Measurements from ENCODE around the gene ZNF331.

The ZNF331 gene

DNA sequence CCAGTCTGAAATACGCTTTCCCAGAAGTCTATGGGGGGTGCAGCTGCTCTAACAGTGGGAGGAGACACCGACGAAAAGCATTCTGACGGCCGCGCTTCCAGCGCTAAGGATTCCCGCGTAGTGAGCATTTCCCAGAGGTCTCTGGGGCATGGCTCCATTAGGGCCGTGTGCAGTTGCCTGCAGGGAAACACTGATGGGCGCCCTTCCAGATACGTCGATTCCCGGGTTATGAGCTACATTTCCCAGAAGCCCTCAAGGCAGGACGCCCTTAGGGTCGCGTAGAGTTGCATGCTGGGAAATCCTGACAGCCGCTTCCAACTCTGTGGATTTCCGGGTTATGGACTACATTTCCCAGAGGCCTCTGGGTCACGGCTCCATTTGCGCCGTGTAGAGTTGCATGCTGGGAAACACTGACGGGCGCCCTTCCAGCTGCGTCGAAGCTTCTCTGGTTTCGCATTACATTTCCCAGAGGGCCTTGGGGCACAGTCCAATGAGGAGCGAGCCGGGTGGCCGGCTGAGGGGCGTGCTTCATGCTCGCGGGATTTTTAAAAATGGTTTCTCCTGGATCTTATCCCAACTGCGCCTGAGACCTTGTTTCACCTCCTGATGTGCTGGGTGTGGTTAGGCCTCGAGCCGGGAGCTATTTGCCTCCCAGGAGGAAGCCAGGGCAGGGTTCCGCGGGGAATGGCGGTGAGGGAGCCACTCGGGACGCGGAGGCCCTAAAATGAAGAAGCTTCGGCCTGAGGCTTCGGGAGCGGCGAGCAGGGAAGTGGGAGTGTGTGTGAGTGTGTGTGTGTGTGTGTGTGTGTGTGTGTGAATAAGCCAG, 17.2 kb upstream of the ZNF331 start:
- peak; percentile 42 to 65 (median 55) for DNase-seq (ENCODE audit: low read depth in 2 of 3, low spot score in 2 of 3)

- DNase-seq (ENCODE audit: low read depth in 2 of 3, low spot score in 2 of 3): no peak
These were observed 16.4 kb upstream of the ZNF331 start for GRCh38 chr19:53521373-53522202.

GRCh38 chr19:53525922-53526321, 12.0 kb upstream of the ZNF331 start:
- DNase-seq (ENCODE audit: low read depth in 2 of 3, low spot score in 2 of 3): no peak

- no peak for DNase-seq (ENCODE audit: low read depth in 2 of 3, low spot score in 2 of 3)
These were observed 7.3 kb upstream of the ZNF331 start for GRCh38 chr19:53530622-53531021.

- no peak for DNase-seq (ENCODE audit: low read depth in 2 of 3, low spot score in 2 of 3)
These were observed 6.5 kb upstream of the ZNF331 start for GRCh38 chr19:53531457-53531856.

DNA sequence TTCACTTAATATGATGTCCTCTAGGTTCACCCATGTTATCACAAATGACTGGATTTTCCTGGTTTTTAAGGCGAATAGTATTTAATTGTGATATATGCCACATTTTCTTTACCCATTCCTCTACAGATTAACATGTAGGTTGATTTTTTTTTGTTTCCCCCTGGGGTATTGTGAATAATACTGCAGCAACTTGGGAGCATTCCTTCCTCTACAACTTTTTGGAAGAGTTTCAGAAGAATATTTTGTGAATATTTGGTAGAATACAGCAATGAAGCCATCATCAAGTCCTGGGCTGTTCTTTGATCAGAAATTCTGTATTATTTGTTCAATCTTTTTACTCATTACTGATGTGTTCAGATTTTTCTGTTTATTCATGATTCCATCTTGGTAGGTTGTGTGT, 5.6 kb upstream of the ZNF331 start:
- no peak for DNase-seq (ENCODE audit: low read depth in 2 of 3, low spot score in 2 of 3)

DNA sequence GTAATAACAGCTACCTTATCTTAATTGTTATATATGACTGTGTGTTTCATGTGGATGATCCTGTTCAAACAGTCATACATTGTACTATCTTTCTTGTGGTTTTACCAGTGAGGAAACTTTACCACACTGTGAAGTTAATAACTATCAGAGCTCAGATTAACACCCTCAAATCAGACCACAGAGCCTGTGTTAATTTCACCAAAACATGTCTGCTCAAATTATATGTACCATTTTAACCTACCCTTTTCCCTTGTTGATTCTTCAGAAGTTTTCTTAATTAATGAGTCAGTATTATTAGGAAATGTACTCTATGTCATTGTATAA, 1.8 kb upstream of the ZNF331 start:
- DNase-seq (ENCODE audit: low read depth in 2 of 3, low spot score in 2 of 3): no peak

GRCh38 chr19:53537121-53537520, 824 bp upstream of the ZNF331 start:
- no peak for DNase-seq (ENCODE audit: low read depth in 2 of 3, low spot score in 2 of 3)

- DNase-seq (ENCODE audit: low read depth in 2 of 3, low spot score in 2 of 3): no peak
These were observed 599 bp downstream of the ZNF331 start for GRCh38 chr19:53538378-53539109.

GRCh38 chr19:53540091-53540490, 2.1 kb downstream of the ZNF331 start:
- no peak for DNase-seq (ENCODE audit: low read depth in 2 of 3, low spot score in 2 of 3)

- no peak for DNase-seq (ENCODE audit: low read depth in 2 of 3, low spot score in 2 of 3)
These were observed 4.0 kb downstream of the ZNF331 start for GRCh38 chr19:53541971-53542370.

GRCh38 chr19:53545271-53546065, 7.5 kb downstream of the ZNF331 start:
- DNase-seq (ENCODE audit: low read depth in 2 of 3, low spot score in 2 of 3): no peak

DNA sequence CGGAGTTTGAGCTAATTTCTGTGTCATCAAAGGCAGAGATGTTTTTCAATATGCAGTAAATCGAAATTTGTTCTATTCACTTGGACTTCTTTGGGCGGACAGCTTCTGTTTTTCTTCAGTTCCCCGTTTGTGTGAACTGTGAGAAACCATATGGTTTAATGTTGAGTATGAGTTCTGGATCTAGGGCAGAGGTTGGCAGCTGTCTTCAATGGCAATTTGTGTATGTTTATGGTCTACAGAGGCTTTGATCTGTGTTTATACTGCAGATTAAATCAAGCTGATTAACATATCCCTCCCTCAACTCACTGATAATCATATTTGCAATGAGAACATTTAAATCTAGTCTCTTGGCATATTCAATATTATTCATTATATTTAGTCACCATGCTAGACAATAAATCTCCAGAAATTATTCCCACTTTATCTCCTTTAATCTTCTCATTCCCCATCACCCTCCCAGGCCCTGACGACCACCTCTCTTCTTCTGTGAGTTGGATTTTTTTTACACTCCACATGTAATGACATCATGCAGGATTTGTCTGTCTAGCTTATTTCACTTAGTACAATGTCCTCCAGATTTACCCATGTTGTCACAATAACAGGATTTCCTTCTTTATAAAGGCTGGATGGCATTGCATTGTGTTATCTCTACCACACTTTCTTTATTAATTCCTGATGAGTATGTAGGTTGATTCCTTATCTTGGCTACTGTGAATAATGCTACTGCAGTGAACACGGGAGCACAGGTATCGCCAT, 9.0 kb downstream of the ZNF331 start:
- DNase-seq (ENCODE audit: low read depth in 2 of 3, low spot score in 2 of 3): no peak

DNA sequence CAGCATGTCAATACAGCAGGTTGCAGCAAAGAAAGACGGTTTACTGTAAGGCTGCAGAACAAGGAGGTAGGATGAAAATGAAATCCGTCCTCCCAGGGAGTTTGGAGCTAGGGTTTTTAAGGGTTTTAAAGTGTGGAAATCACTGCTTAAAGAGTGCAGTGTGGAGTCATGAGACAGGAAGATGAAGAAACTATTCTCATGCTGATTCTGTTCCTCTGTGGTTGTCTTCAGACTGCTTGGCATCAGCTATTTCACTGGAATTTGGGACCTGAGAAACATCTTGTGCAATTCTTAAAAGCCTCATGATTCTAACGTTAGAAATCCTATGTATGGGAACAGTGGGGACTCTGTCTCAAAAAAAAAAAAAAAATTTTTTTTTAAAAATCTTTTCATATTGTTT, 11.4 kb downstream of the ZNF331 start:
- no peak for DNase-seq (ENCODE audit: low read depth in 2 of 3, low spot score in 2 of 3)

GRCh38 chr19:53552001-53552721, 14.2 kb downstream of the ZNF331 start:
- DNase-seq (ENCODE audit: low read depth in 2 of 3, low spot score in 2 of 3): no peak

DNA sequence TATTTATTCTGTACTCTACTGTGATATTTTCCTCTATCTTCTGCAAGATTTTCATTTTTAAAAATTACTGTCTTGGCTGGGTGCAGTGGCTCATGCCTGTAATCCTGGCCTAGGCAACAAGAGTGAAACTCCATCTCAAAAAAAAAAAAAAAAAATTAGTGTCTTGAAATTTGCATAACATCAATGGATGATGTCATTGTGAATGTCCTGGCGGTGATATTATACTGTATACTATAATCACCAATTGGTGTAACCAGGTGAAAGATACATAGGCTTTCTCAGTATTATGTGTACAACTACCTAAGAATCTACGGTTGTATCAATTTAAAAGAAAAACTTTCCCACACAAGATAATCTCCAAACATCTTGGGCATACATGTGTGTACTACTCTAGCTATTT, 15.2 kb downstream of the ZNF331 start:
- no peak for DNase-seq (ENCODE audit: low read depth in 2 of 3, low spot score in 2 of 3)

DNA sequence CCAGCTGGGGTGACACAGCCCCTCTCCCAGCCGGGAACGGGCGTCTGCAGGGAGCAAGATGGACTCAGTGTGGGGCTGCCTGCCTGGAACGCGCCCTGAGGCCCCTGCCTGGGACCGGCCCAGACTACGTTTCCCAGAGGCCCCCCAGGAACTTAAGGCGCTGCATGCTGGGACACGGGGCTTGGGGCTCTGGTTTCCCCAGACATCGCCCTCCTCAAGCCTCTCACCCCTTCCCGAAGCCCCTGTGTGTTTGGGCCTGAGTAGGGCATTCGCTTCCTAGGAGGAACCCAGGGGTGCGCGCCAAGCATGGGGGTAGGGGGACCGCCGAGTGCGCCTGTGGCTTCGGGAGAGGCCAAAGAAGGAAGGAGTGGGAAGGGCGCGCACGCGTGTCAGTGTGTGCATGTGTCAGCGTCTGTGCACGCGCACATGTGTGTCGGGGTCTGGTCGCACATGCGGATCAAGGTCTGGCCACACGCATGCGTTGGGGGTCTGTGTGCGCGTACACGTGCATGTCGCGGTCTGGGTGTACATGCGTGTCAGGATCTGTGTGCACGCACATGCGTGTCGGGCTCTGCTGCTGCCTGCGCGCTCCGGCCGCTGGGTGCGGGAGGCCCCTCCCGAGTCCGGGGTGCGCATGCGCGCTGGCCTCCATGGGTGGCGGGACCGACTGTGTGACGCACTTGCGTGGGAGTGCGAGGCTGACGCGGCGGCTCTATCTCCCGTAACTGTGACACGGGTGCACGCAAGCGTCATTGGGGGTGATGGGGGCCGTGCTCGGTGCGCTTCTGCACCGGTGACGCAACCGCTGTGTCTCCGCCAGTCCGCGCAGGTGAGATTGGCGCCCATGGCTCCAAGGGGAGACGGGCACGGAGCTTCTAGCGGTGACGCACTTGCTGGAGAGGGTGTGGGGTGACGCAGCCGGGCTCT, 16.2 kb downstream of the ZNF331 start:
- DNase-seq (ENCODE audit: low read depth in 2 of 3, low spot score in 2 of 3): peak; percentile 68 to 78 (median 70)

GRCh38 chr19:53554804-53555203, 16.9 kb downstream of the ZNF331 start:
- DNase-seq (ENCODE audit: low read depth in 2 of 3, low spot score in 2 of 3): no peak

GRCh38 chr19:53555352-53555751, 17.4 kb downstream of the ZNF331 start:
- DNase-seq (ENCODE audit: low read depth in 2 of 3, low spot score in 2 of 3): no peak

All from activated CD8-positive, alpha-beta memory T cell treated with anti-CD3 and anti-CD28 coated beads for 48 hours (primary cell).